ENCODE data around the gene FLNB.

GRCh38 chr3:57977818-57978235, 30.4 kb upstream of the FLNB start:
- TF ChIP-seq POU6F1 (CRISPR knock-in tag; IDR thresholded peaks at IDR 0.05; ENCODE audit: borderline replicate concordance, low read depth) = no peak
- no peak for TF ChIP-seq PATZ1 (CRISPR knock-in tag; IDR thresholded peaks at IDR 0.05; ENCODE audit: borderline replicate concordance)
- no peak for TF ChIP-seq PPARA (CRISPR knock-in tag; IDR thresholded peaks at IDR 0.05; ENCODE audit: borderline replicate concordance)
- peak; percentile 53 for TF ChIP-seq ISL1 (CRISPR knock-in tag; IDR thresholded peaks at IDR 0.05)
- TF ChIP-seq ZNF565 (CRISPR knock-in tag; conservative IDR thresholded peaks at IDR 0.05; ENCODE audit: low read depth) = no peak
- TF ChIP-seq CREB5 (CRISPR knock-in tag; IDR thresholded peaks at IDR 0.05; ENCODE audit: low read depth) = no peak
- TF ChIP-seq OSR1 (CRISPR knock-in tag; IDR thresholded peaks at IDR 0.05) = no peak
- no peak for TF ChIP-seq ZNF8 (CRISPR knock-in tag; IDR thresholded peaks at IDR 0.05)
- TF ChIP-seq ZNF70 (CRISPR knock-in tag; IDR thresholded peaks at IDR 0.05) = no peak
- TF ChIP-seq ARNTL (CRISPR knock-in tag; IDR thresholded peaks at IDR 0.05; ENCODE audit: borderline replicate concordance, low read depth) = no peak

Data from SK-N-SH treated with all-trans-retinoic acid at 6 μM for 48 hours (cell line).